ENCODE measurements around the gene FKBP9. TPM values are rescaled to one million over a fixed set of nuclear protein-coding genes. Genes with fewer than 3 reads are reported as not detected.
A peak's percentile ranks its signal among the peaks of the same experiment; 100 is the strongest.
"Not testable (repeated sequence)": the region's sequence is repeated elsewhere in the genome, so short reads cannot be mapped to it uniquely, and the experiment has no call there.

The FKBP9 gene
- total and polyA plus RNA-seq, 2 of the 4 experiments (the other 2 are of a cell fraction) = 126 to 191 TPM

GRCh38 chr7:32967268-32967582 is 10.0 kb downstream of the FKBP9 start:
- DNase-seq; H2BK15ac ChIP-seq (ENCODE audit: low read depth, low read length); H3K9me1 ChIP-seq (ENCODE audit: insufficient read depth, low read length); intact Hi-C loops (cut with micrococcal nuclease); in situ Hi-C loops (cut with MboI; ENCODE audit: low sequenced_read_pairs); H3K14ac ChIP-seq (replicated peaks; ENCODE audit: low read depth, low read length); H2AK9ac ChIP-seq (replicated peaks; ENCODE audit: low read depth, low read length, poor library complexity); H3K4me3 ChIP-seq (ENCODE audit: insufficient read depth, low read depth, low read length); H3K9ac ChIP-seq (ENCODE audit: low read depth, low read length); H2BK120ac ChIP-seq (ENCODE audit: low read depth, low read length); H4K8ac ChIP-seq (ENCODE audit: low read depth in 2 of 2, low read length in 2 of 2); H2BK5ac ChIP-seq (ENCODE audit: low read depth, low read length, poor library complexity, severe bottlenecking); H3K36me3 ChIP-seq (ENCODE audit: control insufficient read depth, insufficient read depth, low read length); H3K27me3 ChIP-seq (ENCODE audit: control insufficient read depth, insufficient read depth, low read length); H4K91ac ChIP-seq (ENCODE audit: insufficient read depth, low read depth, low read length); H2AK5ac ChIP-seq (ENCODE audit: low read depth, low read length); H3K4ac ChIP-seq (ENCODE audit: low read depth, low read length); H3K4me2 ChIP-seq (ENCODE audit: low read depth, low read length); ATAC-seq (ENCODE audit: low read depth); POLR2A ChIA-PET (ENCODE audit: unreplicated experiment); dilution Hi-C loops (cut with HindIII; ENCODE audit: low sequenced_read_pairs, unreplicated experiment); BruUV-seq (replicated peaks); H2AFZ ChIP-seq (replicated peaks; ENCODE audit: low read length, poor library complexity); H2BK20ac ChIP-seq (ENCODE audit: low read depth, low read length); H3K18ac ChIP-seq (ENCODE audit: low read depth, low read length); H4K5ac ChIP-seq (ENCODE audit: low read depth, low read length); H3K23ac ChIP-seq (ENCODE audit: low read depth, low read length); H3K27ac ChIP-seq (ENCODE audit: insufficient read depth, low read length); H3K4me1 ChIP-seq (ENCODE audit: control insufficient read depth, insufficient read depth, low read length); H3K56ac ChIP-seq (ENCODE audit: extremely low read depth, insufficient read depth, low read length); CTCF ChIA-PET; H3K9me3 ChIP-seq (ENCODE audit: control insufficient read depth, insufficient read depth, low read length); H4K20me1 ChIP-seq (ENCODE audit: insufficient read depth, low read length): not testable (repeated sequence)
- peaks cover 0 to 16% of the 10 kb centered on the region in 2 experiments; a peak in 3 of 4 replicates for H3K79me1 ChIP-seq (ENCODE audit: low read depth in 1 of 2, low read length in 2 of 2)
- TF ChIP-seq CEBPB (IDR thresholded peaks at IDR 0.05; ENCODE audit: low read depth, low read length) = peak; percentile 34; the same call in 1 of the 2 replicates
- no CpG with 5 or more reads among the region's 4 CpGs for WGBS, 2 experiments (ENCODE audit: extremely low coverage in 2 of 2, insufficient read length in 1 of 2)

GRCh38 chr7:32971967-32972366 is 14.7 kb downstream of the FKBP9 start:
- H3K4me1 ChIP-seq (ENCODE audit: control insufficient read depth, insufficient read depth, low read length); H3K4me2 ChIP-seq (ENCODE audit: low read depth, low read length); H3K14ac ChIP-seq (replicated peaks; ENCODE audit: low read depth, low read length); CTCF ChIA-PET; H2AFZ ChIP-seq (replicated peaks; ENCODE audit: low read length, poor library complexity); H3K4ac ChIP-seq (ENCODE audit: low read depth, low read length); H4K91ac ChIP-seq (ENCODE audit: insufficient read depth, low read depth, low read length); H3K27ac ChIP-seq (ENCODE audit: insufficient read depth, low read length); in situ Hi-C loops (cut with MboI; ENCODE audit: low sequenced_read_pairs); H2BK120ac ChIP-seq (ENCODE audit: low read depth, low read length); H4K8ac ChIP-seq (ENCODE audit: low read depth in 2 of 2, low read length in 2 of 2); H3K9me3 ChIP-seq (ENCODE audit: control insufficient read depth, insufficient read depth, low read length); H2AK9ac ChIP-seq (replicated peaks; ENCODE audit: low read depth, low read length, poor library complexity); H3K23ac ChIP-seq (ENCODE audit: low read depth, low read length); H2BK20ac ChIP-seq (ENCODE audit: low read depth, low read length); H2BK15ac ChIP-seq (ENCODE audit: low read depth, low read length); H3K9ac ChIP-seq (ENCODE audit: low read depth, low read length); H3K56ac ChIP-seq (ENCODE audit: extremely low read depth, insufficient read depth, low read length); DNase-seq; H3K36me3 ChIP-seq (ENCODE audit: control insufficient read depth, insufficient read depth, low read length); H4K20me1 ChIP-seq (ENCODE audit: insufficient read depth, low read length); H4K5ac ChIP-seq (ENCODE audit: low read depth, low read length); H3K4me3 ChIP-seq (ENCODE audit: insufficient read depth, low read depth, low read length); H3K9me1 ChIP-seq (ENCODE audit: insufficient read depth, low read length); H2BK5ac ChIP-seq (ENCODE audit: low read depth, low read length, poor library complexity, severe bottlenecking); dilution Hi-C loops (cut with HindIII; ENCODE audit: low sequenced_read_pairs, unreplicated experiment); H3K18ac ChIP-seq (ENCODE audit: low read depth, low read length); POLR2A ChIA-PET (ENCODE audit: unreplicated experiment); H3K79me1 ChIP-seq (ENCODE audit: low read depth in 1 of 2, low read length in 2 of 2); ATAC-seq (ENCODE audit: low read depth); BruUV-seq (replicated peaks); H2AK5ac ChIP-seq (ENCODE audit: low read depth, low read length); intact Hi-C loops (cut with micrococcal nuclease); H3K27me3 ChIP-seq (ENCODE audit: control insufficient read depth, insufficient read depth, low read length): not testable (repeated sequence)
- no CpG with 5 or more reads among the region's 3 CpGs for WGBS, 2 experiments (ENCODE audit: extremely low coverage in 2 of 2, insufficient read length in 1 of 2)
